GM23338 (cell line): Measurements from ENCODE around the gene HTR3C.

Source experiments
- CREB1 ChIP-seq: fragments of 250-450 bp; sonication (Bioruptor Pico); IDR thresholded peaks from 2 replicates; pipeline ENCODE4 v1.5.0; 2020; ENCODE audit warnings: low read depth, mild to moderate bottlenecking, moderate library complexity
- EZH2 ChIP-seq: fragments of 200-600 bp; sonication (generic); IDR thresholded peaks from one replicate; pipeline ENCODE4 v1.8.0; 2017; ENCODE audit warnings: antibody characterized with exemption, mild to moderate bottlenecking, low read depth; ENCODE audit not compliant: unreplicated experiment
- EZH2phosphoT487 ChIP-seq: fragments of 200-600 bp; sonication (generic); IDR thresholded peaks from one replicate; pipeline ENCODE4 v1.8.1; 2018; ENCODE audit warnings: antibody characterized with exemption; ENCODE audit not compliant: unreplicated experiment
- JUNB ChIP-seq: IDR thresholded peaks from one replicate; pipeline ENCODE4 v1.6.1; 2016; ENCODE audit warnings: antibody characterized with exemption; ENCODE audit not compliant: unreplicated experiment
- REST ChIP-seq: IDR thresholded peaks from one replicate; pipeline ENCODE4 v1.6.1; 2018; ENCODE audit warnings: antibody characterized with exemption; ENCODE audit not compliant: unreplicated experiment
- TF ChIP-seq, protein P1 (sequence below), 2 experiments: fragments of 200-600 bp in 1 of 2; sonication (generic) in 1 of 2; conservative IDR thresholded peaks; 2 replicates each; pipeline versions ENCODE4 v1.5.1 to v1.6.1; 2016 to 2017; ENCODE audit warnings: antibody characterized with exemption in 2 of 2, low read depth in 2 of 2, mild to moderate bottlenecking in 2 of 2, moderate library complexity in 1 of 2

GRCh38 chr3:184066211-184066610 is 13.4 kb downstream of the HTR3C start:
- TF ChIP-seq EZH2 (no peak), EZH2phosphoT487 (no peak), CREB1 (CRISPR knock-in tag) (no peak), REST (no peak), JUNB (no peak)
- TF ChIP-seq, protein P1, sequence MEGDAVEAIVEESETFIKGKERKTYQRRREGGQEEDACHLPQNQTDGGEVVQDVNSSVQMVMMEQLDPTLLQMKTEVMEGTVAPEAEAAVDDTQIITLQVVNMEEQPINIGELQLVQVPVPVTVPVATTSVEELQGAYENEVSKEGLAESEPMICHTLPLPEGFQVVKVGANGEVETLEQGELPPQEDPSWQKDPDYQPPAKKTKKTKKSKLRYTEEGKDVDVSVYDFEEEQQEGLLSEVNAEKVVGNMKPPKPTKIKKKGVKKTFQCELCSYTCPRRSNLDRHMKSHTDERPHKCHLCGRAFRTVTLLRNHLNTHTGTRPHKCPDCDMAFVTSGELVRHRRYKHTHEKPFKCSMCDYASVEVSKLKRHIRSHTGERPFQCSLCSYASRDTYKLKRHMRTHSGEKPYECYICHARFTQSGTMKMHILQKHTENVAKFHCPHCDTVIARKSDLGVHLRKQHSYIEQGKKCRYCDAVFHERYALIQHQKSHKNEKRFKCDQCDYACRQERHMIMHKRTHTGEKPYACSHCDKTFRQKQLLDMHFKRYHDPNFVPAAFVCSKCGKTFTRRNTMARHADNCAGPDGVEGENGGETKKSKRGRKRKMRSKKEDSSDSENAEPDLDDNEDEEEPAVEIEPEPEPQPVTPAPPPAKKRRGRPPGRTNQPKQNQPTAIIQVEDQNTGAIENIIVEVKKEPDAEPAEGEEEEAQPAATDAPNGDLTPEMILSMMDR (conservative IDR thresholded peaks at IDR 0.05; ENCODE audit: low read depth in 2 of 2): no peak
